Measurements from ENCODE around the gene UBAC1.

The UBAC1 gene

DNA sequence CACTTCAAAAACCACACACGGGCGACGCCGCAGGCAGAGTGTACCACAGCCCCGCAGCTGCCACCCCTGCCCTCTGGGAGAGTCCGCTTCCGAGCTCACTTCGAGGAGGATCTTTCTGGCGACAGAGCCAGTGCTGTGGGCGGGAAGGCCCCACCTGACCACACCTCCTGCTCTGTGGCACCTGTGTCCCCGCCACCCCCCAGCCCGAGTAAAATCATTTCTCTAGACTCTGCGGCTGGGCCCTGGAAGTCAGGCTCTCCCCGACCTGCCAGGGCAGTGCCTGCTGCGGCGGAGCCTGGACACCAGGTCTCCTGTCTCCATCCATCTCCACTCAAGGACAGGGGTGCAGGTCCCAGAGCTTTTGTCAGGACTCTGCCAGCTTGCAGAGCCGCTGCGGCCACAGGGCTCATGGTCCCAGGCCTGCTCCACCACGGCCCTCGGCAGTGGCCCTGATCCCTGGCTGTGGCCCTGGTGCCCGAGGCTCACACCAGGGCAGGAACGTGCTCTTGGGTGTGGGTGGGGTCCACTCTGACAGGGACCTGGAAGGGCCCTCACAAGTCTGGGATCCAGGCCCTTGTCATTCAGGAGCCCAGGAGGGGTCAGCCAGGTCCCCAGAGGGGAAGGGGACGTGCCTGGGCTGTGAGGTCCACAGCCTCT, 33.0 kb downstream of the UBAC1 start:
- ChIA-PET CTCF (no interaction called here), POLR2A (ENCODE audit: low non-redundant PET) (no interaction called here)
- no peak for DNase-seq (ENCODE audit: low spot score)
- TF ChIP-seq CTCF (conservative IDR thresholded peaks at IDR 0.05; ENCODE audit: low read depth), result no peak
- peak overlapping the region; percentile 81 for H3K27ac ChIP-seq

DNA sequence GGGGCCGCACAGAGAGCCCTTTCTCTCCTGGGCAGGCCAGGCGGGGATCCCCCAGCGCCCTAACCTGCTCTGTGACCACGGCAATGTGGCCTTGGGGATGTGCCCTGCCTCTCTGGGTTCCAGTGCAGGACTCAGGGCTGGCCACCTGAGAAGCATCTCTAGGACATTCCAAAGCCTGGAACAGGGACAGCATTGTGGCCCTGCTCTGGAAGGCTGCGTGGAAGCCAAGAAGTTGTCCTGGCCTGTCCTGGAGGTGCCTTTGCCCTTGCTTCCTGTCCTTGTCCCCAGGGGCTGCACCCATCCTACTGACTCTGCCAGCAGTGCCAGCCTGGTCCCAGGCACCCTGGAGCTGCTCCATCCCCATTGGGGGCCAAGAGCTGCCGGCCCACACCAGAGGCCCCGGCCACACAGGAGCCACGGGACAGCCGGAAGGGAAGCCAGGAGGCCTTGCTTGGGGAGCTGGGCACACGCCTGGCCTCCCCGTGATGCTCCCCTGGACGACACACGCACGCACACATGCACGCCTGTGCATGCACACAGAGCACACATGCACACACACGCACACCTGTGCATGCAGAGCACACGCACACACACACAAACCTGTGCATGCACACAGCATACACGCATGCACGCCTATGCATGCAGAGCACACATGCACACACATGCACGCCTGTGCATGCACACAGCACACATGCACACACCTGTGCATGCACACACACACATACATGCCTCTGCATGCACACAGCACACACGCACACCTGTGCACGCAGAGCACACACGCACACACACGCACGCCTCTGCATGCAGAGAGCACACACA, 33.8 kb downstream of the UBAC1 start:
- ChIA-PET POLR2A (ENCODE audit: low non-redundant PET) (no interaction called here), CTCF (no interaction called here)
- TF ChIP-seq CTCF (conservative IDR thresholded peaks at IDR 0.05; ENCODE audit: low read depth), result no peak
- peak overlapping the region; percentile 81 for H3K27ac ChIP-seq
- DNase-seq (ENCODE audit: low spot score), result no peak

GRCh38 chr9:135926402-135927194, 34.6 kb downstream of the UBAC1 start:
- H3K27ac ChIP-seq, result peak overlapping the region; percentile 81
- ChIA-PET POLR2A (ENCODE audit: low non-redundant PET) (no interaction called here), CTCF (no interaction called here)
- TF ChIP-seq CTCF (conservative IDR thresholded peaks at IDR 0.05; ENCODE audit: low read depth), result no peak
- DNase-seq (ENCODE audit: low spot score), result peak; percentile 89

DNA sequence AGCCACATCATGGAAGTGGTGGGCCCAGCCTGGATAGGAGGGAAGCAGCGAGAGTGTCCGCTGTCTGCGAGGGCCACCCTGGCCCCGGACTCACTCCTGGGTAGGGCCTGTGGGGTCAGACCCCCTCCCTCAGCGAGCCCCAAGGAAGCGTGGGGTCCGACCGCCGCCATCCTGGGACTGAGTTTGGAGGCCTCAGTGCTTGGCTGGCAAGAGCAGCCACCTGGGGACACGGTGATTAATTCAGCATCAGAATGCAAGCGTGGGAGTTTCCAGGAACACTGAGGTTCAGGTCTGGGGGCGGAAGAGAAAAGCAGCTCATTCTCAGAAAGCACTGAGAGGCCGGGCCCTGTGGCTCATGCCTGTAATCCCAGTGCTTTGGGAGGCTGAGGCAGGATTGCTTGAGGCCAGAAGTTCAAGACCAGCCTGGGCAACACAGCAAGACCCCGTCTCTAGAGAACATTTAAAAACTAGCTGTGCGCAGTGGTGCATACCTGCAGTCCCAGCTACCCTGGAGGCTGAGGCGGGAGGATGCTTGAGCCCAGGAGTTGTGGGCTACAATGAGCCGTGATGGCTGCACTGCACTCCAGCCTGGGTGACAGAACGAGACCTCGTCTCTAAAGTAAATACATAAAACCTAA, 35.6 kb downstream of the UBAC1 start:
- ChIA-PET CTCF (no interaction called here), POLR2A (ENCODE audit: low non-redundant PET) (no interaction called here)
- peak; percentile 42 for DNase-seq (ENCODE audit: low spot score)
- no peak for TF ChIP-seq CTCF (conservative IDR thresholded peaks at IDR 0.05; ENCODE audit: low read depth)
- peak overlapping the region; percentile 81 for H3K27ac ChIP-seq

- TF ChIP-seq CTCF (conservative IDR thresholded peaks at IDR 0.05; ENCODE audit: low read depth), result no peak
- CTCF ChIA-PET, result no interaction called here
- no peak for DNase-seq (ENCODE audit: low spot score)
- H3K27ac ChIP-seq, result peak overlapping the region; percentile 81
- POLR2A ChIA-PET (ENCODE audit: low non-redundant PET), result no interaction called here
Observed at GRCh38 chr9:135924628-135925338, 36.4 kb downstream of the UBAC1 start.

Data from RWPE1 (cell line).